HEK293 (cell line): ENCODE measurements around the gene SLAMF1.

Experiments used
- CTCF ChIA-PET: fragments of 350-600 bp; formaldehyde crosslinking; extraction: SDS; loops from one replicate; lab custom pipeline; 2021; ENCODE audit warnings: antibody characterized with exemption; lab: Yijun Ruan, JAX
- POLR2A ChIA-PET: fragments of 300-600 bp; formaldehyde crosslinking; extraction: SDS; loops from one replicate; lab custom pipeline; 2020; ENCODE audit warnings: antibody characterized with exemption, inconsistent platforms; lab: Yijun Ruan, JAX
- H3K27ac ChIP-seq: fragments of 200-500 bp; sonication (Bioruptor generic); 2 replicates; pipeline ENCODE4 v1.5.1; 2014; ENCODE audit warnings: low read depth, low read length, control low read depth, inconsistent platforms; ENCODE audit errors: extremely low read depth
- H3K36me3 ChIP-seq, 2 experiments: fragments of 200-500 bp in 1 of 2; sonication (Bioruptor generic) in 1 of 2; 1 replicate in 1 of 2; 2 replicates in 1 of 2; pipeline ENCODE4 v1.5.1; 2014 to 2017; ENCODE audit warnings: inconsistent platforms in 2 of 2, low read length in 2 of 2; ENCODE audit not compliant: control insufficient read depth in 2 of 2, insufficient read depth in 1 of 2
- H3K4me1 ChIP-seq: fragments of 200-500 bp; sonication (Bioruptor generic); 2 replicates; pipeline ENCODE4 v1.5.1; 2014; ENCODE audit warnings: mild to moderate bottlenecking, low read length, inconsistent platforms; ENCODE audit not compliant: control insufficient read depth, insufficient read depth
- H3K4me3 ChIP-seq: 2 replicates; pipeline ENCODE4 v1.5.1; 2011; ENCODE audit warnings: low read depth, mild to moderate bottlenecking, control low read depth, low read length, moderate library complexity
- H3K9me3 ChIP-seq: fragments of 200-500 bp; sonication (Bioruptor generic); 2 replicates; pipeline ENCODE4 v1.5.1; 2014; ENCODE audit warnings: low read depth, low read length, inconsistent platforms; ENCODE audit not compliant: control insufficient read depth, insufficient read depth
- KLF7 ChIP-seq: fragments of 450-650 bp; formaldehyde crosslinking; IDR thresholded peaks from 2 replicates; pipeline ENCODE4 v1.5.1; 2016; ENCODE audit warnings: missing biosample characterization, missing genetic modification characterization, borderline replicate concordance
- KLF9 ChIP-seq: fragments of 450-650 bp; formaldehyde crosslinking; IDR thresholded peaks from 2 replicates; pipeline ENCODE4 v1.5.1; 2016; ENCODE audit warnings: missing biosample characterization, missing genetic modification characterization, low read depth
- MEIS1 ChIP-seq: sonication (generic); formaldehyde crosslinking; IDR thresholded peaks from 2 replicates; pipeline ENCODE4 v1.8.1; 2022; ENCODE audit warnings: missing genetic modification reagents, mild to moderate bottlenecking, borderline replicate concordance
- MYNN ChIP-seq: fragments of 450-650 bp; formaldehyde crosslinking; IDR thresholded peaks from 2 replicates; pipeline ENCODE4 v1.5.1; 2016; ENCODE audit warnings: missing biosample characterization, missing genetic modification characterization, borderline replicate concordance
- PRDM6 ChIP-seq: fragments of 450-650 bp; formaldehyde crosslinking; IDR thresholded peaks from 2 replicates; pipeline ENCODE4 v1.5.1; 2017; ENCODE audit warnings: missing biosample characterization, missing genetic modification characterization
- ZBTB20 ChIP-seq: fragments of 450-650 bp; formaldehyde crosslinking; IDR thresholded peaks from 2 replicates; pipeline ENCODE4 v1.5.1; 2016; ENCODE audit warnings: missing biosample characterization, missing genetic modification characterization
- ZIC2 ChIP-seq: fragments of 450-650 bp; formaldehyde crosslinking; IDR thresholded peaks from 2 replicates; pipeline ENCODE4 v1.5.1; 2016; ENCODE audit warnings: missing biosample characterization, missing genetic modification characterization
- ZNF10 ChIP-seq: fragments of 450-650 bp; formaldehyde crosslinking; IDR thresholded peaks from 2 replicates; pipeline ENCODE4 v1.5.1; 2017; ENCODE audit warnings: missing biosample characterization, missing genetic modification characterization
- ZNF146 ChIP-seq: fragments of 450-650 bp; formaldehyde crosslinking; IDR thresholded peaks from 2 replicates; pipeline ENCODE4 v1.5.1; 2016; ENCODE audit warnings: missing biosample characterization, missing genetic modification characterization
- ZNF157 ChIP-seq: fragments of 450-650 bp; formaldehyde crosslinking; IDR thresholded peaks from 2 replicates; pipeline ENCODE4 v1.5.1; 2016; ENCODE audit warnings: missing biosample characterization, missing genetic modification characterization
- ZNF16 ChIP-seq: fragments of 450-650 bp; formaldehyde crosslinking; IDR thresholded peaks from 2 replicates; pipeline ENCODE4 v1.5.1; 2016; ENCODE audit warnings: low read depth, missing biosample characterization, missing genetic modification characterization
- ZNF239 ChIP-seq: fragments of 450-650 bp; formaldehyde crosslinking; IDR thresholded peaks from 2 replicates; pipeline ENCODE4 v1.5.1; 2016; ENCODE audit warnings: missing biosample characterization, missing genetic modification characterization
- ZNF280C ChIP-seq: fragments of 450-650 bp; formaldehyde crosslinking; IDR thresholded peaks from 2 replicates; pipeline ENCODE4 v1.5.1; 2016; ENCODE audit warnings: missing biosample characterization, missing genetic modification characterization
- ZNF37A ChIP-seq: fragments of 450-650 bp; IDR thresholded peaks from 2 replicates; pipeline ENCODE4 v1.5.1; 2018; ENCODE audit warnings: missing biosample characterization, missing genetic modification characterization
- ZNF404 ChIP-seq: fragments of 450-650 bp; formaldehyde crosslinking; IDR thresholded peaks from 2 replicates; pipeline ENCODE4 v1.5.1; 2017; ENCODE audit warnings: missing biosample characterization, missing genetic modification characterization
- ZNF501 ChIP-seq: fragments of 450-650 bp; formaldehyde crosslinking; IDR thresholded peaks from 2 replicates; pipeline ENCODE4 v1.5.1; 2016; ENCODE audit warnings: missing biosample characterization, missing genetic modification characterization
- ZNF544 ChIP-seq: fragments of 450-650 bp; formaldehyde crosslinking; IDR thresholded peaks from 2 replicates; pipeline ENCODE4 v1.5.0; 2017; ENCODE audit warnings: missing biosample characterization, missing genetic modification characterization
- ZNF626 ChIP-seq: fragments of 450-650 bp; sonication (Bioruptor Pico); formaldehyde crosslinking; IDR thresholded peaks from 2 replicates; pipeline ENCODE4 v1.5.1; 2018; ENCODE audit warnings: missing biosample characterization, missing genetic modification characterization, inconsistent platforms
- ZNF654 ChIP-seq: fragments of 450-650 bp; formaldehyde crosslinking; IDR thresholded peaks from 2 replicates; pipeline ENCODE4 v1.5.1; 2016; ENCODE audit warnings: low read depth, missing biosample characterization, missing genetic modification characterization
- ZNF658 ChIP-seq: fragments of 450-650 bp; formaldehyde crosslinking; IDR thresholded peaks from 2 replicates; pipeline ENCODE4; 2016; ENCODE audit warnings: missing biosample characterization, missing genetic modification characterization
- ZNF692 ChIP-seq: fragments of 450-650 bp; formaldehyde crosslinking; IDR thresholded peaks from 2 replicates; pipeline ENCODE4 v1.5.1; 2016; ENCODE audit warnings: missing biosample characterization, missing genetic modification characterization
- ZNF76 ChIP-seq: fragments of 450-650 bp; formaldehyde crosslinking; IDR thresholded peaks from 2 replicates; pipeline ENCODE4; 2016; ENCODE audit warnings: low read depth, missing biosample characterization, missing genetic modification characterization, borderline replicate concordance
- ZNF830 ChIP-seq: fragments of 450-650 bp; IDR thresholded peaks from 2 replicates; pipeline ENCODE4 v1.5.0; 2018; ENCODE audit warnings: missing biosample characterization, missing genetic modification characterization, low read depth, mild to moderate bottlenecking, moderate library complexity

The SLAMF1 gene

GRCh38 chr1:160681891-160682140 lies 35.0 kb upstream of the SLAMF1 start:
- TF ChIP-seq ZNF830 (tag by site-specific recombination) (no peak), ZNF544 (tag by site-specific recombination) (no peak), ZNF501 (tag by site-specific recombination) (no peak), ZNF404 (no peak), ZNF16 (tag by site-specific recombination) (no peak), ZNF10 (tag by site-specific recombination) (no peak), MYNN (no peak), ZNF146 (tag by site-specific recombination) (no peak)
- no peaks in the 10 kb centered on the region for H3K36me3 ChIP-seq
- no peaks in the 10 kb centered on the region for H3K4me1 ChIP-seq
- ChIA-PET POLR2A (no interaction called here), CTCF (interaction anchor here (0.6 to 4.8 kb wide), 20 partner anchors 26 to 1348 kb away, joined by 3 to 39 read pairs (median 4); partner anchors contain the start of gene ITLN2)
- H3K9me3 ChIP-seq = no peaks in the 10 kb centered on the region
- H3K27ac ChIP-seq = no peak overlapping the region
- H3K4me3 ChIP-seq = no peak overlapping the region

GRCh38 chr1:160681066-160681890 lies 34.4 kb upstream of the SLAMF1 start:
- Histone ChIP-seq H3K36me3 (no peaks in the 10 kb centered on the region), H3K4me1 (no peaks in the 10 kb centered on the region), H3K4me3 (no peak overlapping the region), H3K27ac (no peak overlapping the region), H3K9me3 (no peaks in the 10 kb centered on the region)
- CTCF ChIA-PET = interaction anchor here (0.5 to 4.8 kb wide), 31 partner anchors 9 to 1349 kb away, joined by 3 to 39 read pairs (median 4); partner anchors contain the start of genes ITLN2 and USF1
- POLR2A ChIA-PET = interaction anchor here (0.6 kb wide), 1 partner anchor 229 kb away, joined by 6 read pairs; no protein-coding TSS in a partner anchor
- TF ChIP-seq KLF7 (tag by site-specific recombination) = no peak
- no peak for TF ChIP-seq ZBTB20 (tag by site-specific recombination)
- TF ChIP-seq ZNF654 = peak; percentile 41

GRCh38 chr1:160680399-160680798 lies 33.6 kb upstream of the SLAMF1 start:
- ChIA-PET CTCF (interaction anchor here (0.5 to 4.8 kb wide), 15 partner anchors 8 to 304 kb away, joined by 3 to 39 read pairs (median 5); partner anchors contain the start of gene ITLN2), POLR2A (interaction anchor here (0.6 kb wide), 2 partner anchors 230 to 614 kb away, joined by 3 to 6 read pairs; no protein-coding TSS in a partner anchor)
- no peak overlapping the region for H3K27ac ChIP-seq
- H3K9me3 ChIP-seq = no peaks in the 10 kb centered on the region
- no peak overlapping the region for H3K4me3 ChIP-seq
- no peaks in the 10 kb centered on the region for H3K36me3 ChIP-seq
- TF ChIP-seq ZNF626 (tag by site-specific recombination) = no peak
- TF ChIP-seq ZNF37A = no peak
- no peak for TF ChIP-seq ZNF239 (tag by site-specific recombination)
- no peak for TF ChIP-seq PRDM6 (tag by site-specific recombination)
- H3K4me1 ChIP-seq = no peaks in the 10 kb centered on the region

- ChIA-PET CTCF (interaction anchor here (0.6 to 4.8 kb wide), 4 partner anchors 8 to 273 kb away, joined by 3 to 39 read pairs (median 8); partner anchors contain the start of gene ITLN2), POLR2A (no interaction called here)
- no peaks in the 10 kb centered on the region for H3K36me3 ChIP-seq
- H3K9me3 ChIP-seq = no peaks in the 10 kb centered on the region
- H3K27ac ChIP-seq = no peak overlapping the region
- H3K4me1 ChIP-seq = no peaks in the 10 kb centered on the region
- H3K4me3 ChIP-seq = no peak overlapping the region
- no peak for TF ChIP-seq ZNF76
- TF ChIP-seq ZNF658 (tag by site-specific recombination) = no peak
- TF ChIP-seq ZNF280C = no peak
- TF ChIP-seq ZIC2 = no peak
- no peak for TF ChIP-seq ZNF692
- no peak for TF ChIP-seq ZNF157 (tag by site-specific recombination)
- no peak for TF ChIP-seq MEIS1
- TF ChIP-seq KLF9 = no peak
Measured at GRCh38 chr1:160679893-160680292, 33.0 kb upstream of the SLAMF1 start.
